Bone marrow (tissue), 2 donors: ENCODE data around the gene TOM1L1.
A peak's percentile ranks its signal among the peaks of the same experiment; 100 is the strongest.

Experiments used
- DNase-seq, 2 donors: peaks; one replicate each; lab custom pipeline; 2025; lab: John Stamatoyannopoulos, UW

TOM1L1 gene

DNA sequence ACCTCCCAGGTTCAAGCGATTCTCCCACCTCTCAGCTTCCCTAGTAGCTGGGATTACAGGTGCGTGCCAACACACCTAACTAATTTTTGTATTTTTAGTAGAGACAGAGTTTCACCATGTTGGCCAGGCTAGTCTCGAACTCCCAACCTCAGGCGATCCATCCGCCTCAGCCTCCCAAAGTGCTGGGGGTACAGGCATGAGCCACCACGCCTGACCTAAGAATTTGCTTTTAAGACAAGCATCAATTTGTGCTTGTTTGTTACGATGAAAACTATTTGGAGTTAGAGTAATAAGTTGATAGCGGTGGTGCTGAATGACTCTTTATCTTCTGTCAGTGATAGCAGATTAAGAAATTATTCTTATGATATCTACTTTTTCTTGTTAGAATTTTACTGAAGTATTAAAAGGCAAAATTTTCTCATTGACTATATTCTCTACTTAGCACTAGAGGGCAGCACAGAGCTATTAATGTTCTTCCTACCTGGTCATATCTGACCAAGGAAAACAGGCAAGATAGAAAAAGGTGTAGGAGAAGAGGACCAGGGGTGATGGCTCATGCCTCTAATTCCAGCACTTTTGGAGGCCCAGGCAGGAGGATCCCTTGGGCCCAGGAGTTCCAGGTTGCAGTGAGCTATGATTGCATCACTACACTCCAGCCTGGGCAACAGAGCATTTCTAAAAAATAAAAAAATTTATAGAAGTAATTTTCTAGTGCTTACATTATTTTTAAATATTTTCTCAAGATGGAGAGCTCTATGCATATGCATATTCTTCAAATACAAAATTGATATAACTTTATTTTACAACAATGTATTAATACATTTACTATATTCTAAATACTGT, 92.4 kb downstream of the TOM1L1 start:
- peak in 1 of 2 donors; percentile 48 for DNase-seq

DNA sequence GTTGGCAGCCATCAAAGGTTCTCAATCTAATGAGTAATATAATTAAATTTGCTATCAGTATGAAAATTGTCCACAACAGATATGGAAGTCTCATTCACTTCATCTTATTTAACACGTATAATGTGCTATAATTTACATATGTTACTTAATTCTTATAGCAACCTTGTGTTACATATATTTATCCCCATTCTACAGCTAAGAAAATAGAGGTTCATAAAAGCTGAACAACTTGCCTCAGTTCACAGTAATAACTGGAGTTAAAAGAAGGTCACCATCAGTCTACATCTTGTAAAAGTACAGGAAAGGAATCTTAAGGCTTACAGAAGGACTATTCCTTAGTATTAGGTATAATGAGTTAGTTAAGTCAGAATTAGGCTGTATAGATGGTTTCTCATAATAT, 95.8 kb downstream of the TOM1L1 start:
- no peak for DNase-seq

DNA sequence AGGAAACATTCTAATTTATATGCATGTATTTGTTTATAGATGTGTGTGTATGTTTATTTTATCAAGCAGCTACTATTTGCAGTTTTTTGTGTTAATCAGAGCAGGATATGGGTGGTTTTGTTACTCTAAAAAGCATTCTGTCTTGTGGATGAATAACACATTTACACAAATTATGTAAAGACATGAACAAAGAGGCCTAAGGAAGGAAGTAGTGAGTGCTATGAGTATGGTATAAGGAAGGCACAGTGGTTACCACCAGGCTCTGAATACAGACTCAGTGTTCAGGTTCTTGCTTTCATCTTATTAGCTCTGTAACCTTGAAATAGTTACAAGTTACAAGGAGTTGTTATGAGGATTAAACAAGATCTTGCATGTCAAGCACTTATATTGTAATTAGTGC, 101.8 kb downstream of the TOM1L1 start:
- no peak for DNase-seq

DNA sequence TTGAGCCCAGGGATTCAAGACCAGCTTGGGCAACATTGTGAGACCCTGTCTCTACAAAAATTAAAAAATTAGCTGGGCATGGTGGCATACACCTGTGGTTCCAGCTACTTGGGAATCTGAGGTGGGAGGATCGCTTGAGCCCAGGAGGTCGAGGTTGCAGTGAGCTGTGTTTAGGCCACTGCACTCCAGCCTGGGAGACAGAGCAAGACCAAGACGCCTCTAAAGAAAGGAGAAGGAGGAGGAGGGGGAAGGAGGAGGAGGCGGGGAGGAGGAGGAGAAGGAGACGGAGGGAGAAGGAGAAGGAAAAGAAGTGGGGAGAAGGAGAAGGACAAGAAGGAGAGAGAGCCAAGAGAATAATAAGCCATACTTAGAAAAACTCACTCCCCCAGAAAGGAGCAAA, 103.8 kb downstream of the TOM1L1 start:
- DNase-seq, result no peak

DNA sequence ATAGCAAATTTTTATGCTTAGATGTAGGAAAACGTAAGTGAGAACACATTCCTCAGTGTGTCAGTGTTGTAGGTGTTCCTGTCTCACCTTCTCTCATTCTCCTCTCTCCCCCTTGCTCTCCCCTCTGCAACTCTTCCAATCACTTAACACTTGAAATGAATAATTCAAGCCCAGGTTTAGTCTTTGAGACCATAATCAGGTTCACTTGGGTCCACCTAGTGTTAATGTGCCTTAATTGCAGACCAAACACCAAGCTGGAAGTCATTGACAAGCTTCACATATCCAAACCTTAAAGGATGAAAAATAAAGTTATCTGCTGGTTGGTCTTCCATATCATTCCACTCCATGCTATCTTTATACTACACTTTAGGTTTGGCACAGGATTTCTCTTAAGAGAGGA, 104.9 kb downstream of the TOM1L1 start:
- DNase-seq, result no peak
